Panc1 (cell line): ENCODE measurements around the gene KISS1R. TPM values are rescaled to one million over a fixed set of nuclear protein-coding genes. Genes with fewer than 3 reads are reported as not detected.

Experiments
- ATAC-seq: fragments of 200-7000 bp; cut with Tn5 transposase; 2 replicates; pipeline ENCODE4 v1.9.1; 2020; ENCODE audit warnings: mild to moderate bottlenecking, moderate library complexity
- BruUV-seq: library from RNA; stranded (reverse); fragments of 400-500 nt; replicated peaks from 2 replicates; lab custom pipeline; 2021; lab: Mats Ljungman, UMichigan
- CTCF ChIA-PET: fragments of 300-600 bp; sonication (Branson Sonifier 250); formaldehyde crosslinking; loops from one replicate; lab custom pipeline; 2022; ENCODE audit warnings: antibody characterized with exemption; lab: Charles Lee
- POLR2A ChIA-PET: fragments of 300-600 bp; sonication (Branson Sonifier 250); formaldehyde crosslinking; loops from one replicate; lab custom pipeline; 2022; ENCODE audit warnings: antibody characterized with exemption; lab: Charles Lee
- DNase-seq: peaks from one replicate; pipeline ENCODE4 v3.0.0-alpha.2; 2010; ENCODE audit warnings: low read depth, low spot score
- H3K27ac ChIP-seq: 2 replicates; pipeline ENCODE4 v1.5.1; 2011; ENCODE audit warnings: mild to moderate bottlenecking, low read length, inconsistent platforms
- H3K27me3 ChIP-seq: fragments of 200-500 bp; sonication (Bioruptor generic); 2 replicates; pipeline ENCODE4 v1.6.0; 2014; ENCODE audit warnings: low read length, inconsistent platforms; ENCODE audit not compliant: control insufficient read depth, insufficient read depth
- H3K36me3 ChIP-seq: fragments of 200-500 bp; sonication (Bioruptor generic); 2 replicates; pipeline ENCODE4 v1.5.1; 2014; ENCODE audit warnings: inconsistent platforms, mild to moderate bottlenecking, low read length, moderate library complexity; ENCODE audit not compliant: control insufficient read depth, insufficient read depth
- H3K4me1 ChIP-seq: 2 replicates; pipeline ENCODE4 v1.5.1; 2011; ENCODE audit warnings: inconsistent platforms, mild to moderate bottlenecking, low read length, moderate library complexity; ENCODE audit not compliant: control insufficient read depth, insufficient read depth
- H3K4me3 ChIP-seq, 2 experiments: 2 replicates each; pipeline ENCODE4 v1.5.1; 2011 to 2012; ENCODE audit warnings: low read depth in 2 of 2, low read length in 2 of 2, mild to moderate bottlenecking in 2 of 2, inconsistent platforms in 1 of 2, moderate library complexity in 1 of 2
- H3K9me3 ChIP-seq: fragments of 200-500 bp; sonication (Bioruptor generic); 2 replicates; pipeline ENCODE4 v1.5.1; 2014; ENCODE audit warnings: low read depth, mild to moderate bottlenecking, inconsistent platforms, low read length, moderate library complexity; ENCODE audit not compliant: control insufficient read depth, insufficient read depth
- POLR2AphosphoS5 ChIP-seq: IDR thresholded peaks from 2 replicates; pipeline ENCODE4 v1.6.1; 2012; ENCODE audit warnings: mild to moderate bottlenecking, low read depth, low read length, moderate library complexity
- REST ChIP-seq, 2 experiments: IDR thresholded peaks; 2 replicates each; pipeline ENCODE4 v1.6.1; 2011 to 2012; ENCODE audit warnings: low read depth in 2 of 2, control low read depth in 1 of 2, low read length in 1 of 2, mild to moderate bottlenecking in 1 of 2, moderate library complexity in 1 of 2; ENCODE audit not compliant: insufficient read depth in 1 of 2
- SIN3A ChIP-seq: IDR thresholded peaks from 2 replicates; pipeline ENCODE4 v1.6.1; 2012; ENCODE audit warnings: low read depth, mild to moderate bottlenecking, low read length, moderate library complexity, borderline replicate concordance; ENCODE audit not compliant: insufficient read depth
- TCF7L2 ChIP-seq: IDR thresholded peaks from 2 replicates; pipeline ENCODE4 v1.6.1; 2011; ENCODE audit warnings: mild to moderate bottlenecking, low read depth, low read length, inconsistent platforms
- in situ Hi-C: cut with HindIII; loops from 2 replicates; pipeline ENCODE4 v1.10.0; 2016; ENCODE audit warnings: low sequenced_read_pairs, low pct_unique_long_range_greater_than_20kb
- intact Hi-C: fragments of 100-400 bp; cut with micrococcal nuclease; formaldehyde crosslinking; loops from one replicate; pipeline ENCODE4 v1.10.0; 2022; ENCODE audit not compliant: unreplicated experiment
- total RNA-seq: library from RNA; stranded (reverse); gene quantifications from one replicate; pipeline ENCODE4 v1.2.1, GENCODE V29; 2021; ENCODE audit not compliant: unreplicated experiment
- TF ChIP-seq, protein P1 (sequence below): fragments of 450-650 bp; IDR thresholded peaks from 2 replicates; pipeline ENCODE4 v1.5.1; 2017; ENCODE audit warnings: mild to moderate bottlenecking

Gene KISS1R
- total RNA-seq, 1 experiment from 2014 or later: 0.92 TPM

DNA sequence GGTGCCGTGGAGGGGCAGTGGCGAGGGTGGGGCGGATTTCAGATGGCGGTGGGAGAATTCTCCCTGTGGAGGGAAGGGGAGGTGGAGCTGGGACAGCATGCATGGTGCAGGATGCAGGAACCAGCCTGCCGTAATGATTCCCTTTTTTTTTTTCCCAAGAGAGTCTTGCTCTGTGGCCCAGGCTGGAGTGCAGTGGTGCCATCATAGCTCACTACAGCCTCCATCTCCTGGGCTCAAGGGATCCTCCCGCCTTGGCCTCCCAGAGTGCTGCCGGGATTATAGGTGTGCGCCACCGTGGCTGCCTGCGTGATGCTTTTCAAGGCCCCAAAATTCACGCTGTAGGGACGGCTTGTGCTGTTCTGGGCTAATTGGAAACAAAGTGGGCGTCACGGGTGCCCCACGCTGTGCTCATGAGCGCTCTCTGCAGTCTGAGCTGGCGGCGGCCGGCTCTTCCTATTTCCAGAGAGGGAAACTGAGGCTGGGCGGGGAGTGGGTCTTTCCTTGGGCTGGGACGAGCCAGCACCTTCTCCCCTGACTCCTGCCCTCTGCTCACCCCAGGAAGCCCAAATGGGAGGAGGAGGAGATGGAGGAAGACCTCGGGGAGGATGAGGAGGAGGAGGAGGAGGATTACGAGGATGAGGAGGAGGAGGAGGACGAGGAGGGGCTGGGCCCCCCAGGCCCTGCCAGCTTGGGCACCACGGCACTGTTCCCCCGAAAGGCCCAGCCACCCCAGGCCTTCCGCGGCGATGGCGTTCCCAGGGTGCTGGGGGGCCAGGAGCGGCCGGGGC lies 14.9 kb downstream of the KISS1R start:
- H3K27me3 ChIP-seq: no peaks in the 10 kb centered on the region
- no peak overlapping the region for H3K4me3 ChIP-seq
- no peak overlapping the region for H3K27ac ChIP-seq
- intact Hi-C loops (no loop called here), in situ Hi-C loops (no loop called here)
- TF ChIP-seq REST (IDR thresholded peaks at IDR 0.05; ENCODE audit: insufficient read depth in 1 of 2, low read depth in 2 of 2, low read length in 1 of 2) (no peak), SIN3A (no peak), POLR2AphosphoS5 (no peak)
- TF ChIP-seq, protein P1, sequence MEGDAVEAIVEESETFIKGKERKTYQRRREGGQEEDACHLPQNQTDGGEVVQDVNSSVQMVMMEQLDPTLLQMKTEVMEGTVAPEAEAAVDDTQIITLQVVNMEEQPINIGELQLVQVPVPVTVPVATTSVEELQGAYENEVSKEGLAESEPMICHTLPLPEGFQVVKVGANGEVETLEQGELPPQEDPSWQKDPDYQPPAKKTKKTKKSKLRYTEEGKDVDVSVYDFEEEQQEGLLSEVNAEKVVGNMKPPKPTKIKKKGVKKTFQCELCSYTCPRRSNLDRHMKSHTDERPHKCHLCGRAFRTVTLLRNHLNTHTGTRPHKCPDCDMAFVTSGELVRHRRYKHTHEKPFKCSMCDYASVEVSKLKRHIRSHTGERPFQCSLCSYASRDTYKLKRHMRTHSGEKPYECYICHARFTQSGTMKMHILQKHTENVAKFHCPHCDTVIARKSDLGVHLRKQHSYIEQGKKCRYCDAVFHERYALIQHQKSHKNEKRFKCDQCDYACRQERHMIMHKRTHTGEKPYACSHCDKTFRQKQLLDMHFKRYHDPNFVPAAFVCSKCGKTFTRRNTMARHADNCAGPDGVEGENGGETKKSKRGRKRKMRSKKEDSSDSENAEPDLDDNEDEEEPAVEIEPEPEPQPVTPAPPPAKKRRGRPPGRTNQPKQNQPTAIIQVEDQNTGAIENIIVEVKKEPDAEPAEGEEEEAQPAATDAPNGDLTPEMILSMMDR: no peak
- CTCF ChIA-PET: no interaction called here
- DNase-seq (no peak), ATAC-seq (no peak)
- BruUV-seq: no TSS peak
- POLR2A ChIA-PET: no interaction called here
- no peaks in the 10 kb centered on the region for H3K36me3 ChIP-seq
- peaks cover 23% of the 10 kb centered on the region for H3K4me1 ChIP-seq
- H3K9me3 ChIP-seq: no peaks in the 10 kb centered on the region

DNA sequence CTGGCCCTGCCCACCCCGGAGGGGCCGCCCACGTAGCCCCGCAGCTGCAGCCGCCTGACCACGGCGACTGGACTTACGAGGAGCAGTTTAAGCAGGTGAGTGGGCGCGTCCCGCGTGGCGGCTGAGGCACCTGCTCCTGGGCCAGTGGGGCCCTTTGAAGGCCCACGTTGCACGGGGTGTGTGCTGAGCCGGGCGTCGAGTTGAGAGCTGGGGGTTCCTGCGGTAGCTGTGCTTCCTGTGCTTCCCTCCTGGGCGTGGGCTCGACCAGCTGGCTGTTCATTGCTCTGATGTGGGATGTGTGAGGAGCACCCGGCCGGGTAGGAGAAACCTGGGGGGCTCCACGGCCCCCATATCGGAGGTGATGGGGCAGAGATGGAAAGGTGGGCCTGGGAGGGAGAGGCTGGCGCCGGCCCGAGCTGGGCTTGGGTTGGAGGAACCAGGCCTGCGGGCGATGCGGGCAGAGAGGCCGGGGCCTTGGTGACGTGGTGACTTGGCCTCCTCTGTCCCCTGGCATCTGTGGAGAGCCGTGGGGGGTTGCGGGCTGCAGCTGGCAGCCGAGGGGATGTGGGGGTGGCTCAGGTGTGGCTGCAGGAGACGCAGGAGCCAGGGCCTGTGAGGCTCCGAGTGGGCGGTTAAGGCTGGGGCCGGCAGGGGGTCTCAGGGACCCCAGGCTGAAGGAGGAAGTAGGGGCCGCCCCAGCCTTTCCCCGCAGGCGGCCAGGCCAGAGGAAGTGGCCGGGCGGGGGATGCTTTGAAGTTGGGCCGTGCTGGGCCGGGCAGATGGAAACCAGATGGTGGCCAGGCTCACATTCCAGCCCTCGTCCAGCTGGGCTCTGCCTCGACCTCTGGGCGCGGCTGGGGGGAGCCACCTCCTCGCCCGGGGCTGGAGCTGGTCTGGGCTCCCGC lies 15.8 kb downstream of the KISS1R start:
- ATAC-seq: peak; percentile 69
- ChIA-PET CTCF (no interaction called here), POLR2A (no interaction called here)
- Histone ChIP-seq H3K27me3 (no peaks in the 10 kb centered on the region), H3K4me3 (no peak overlapping the region), H3K4me1 (peaks cover 23% of the 10 kb centered on the region), H3K9me3 (no peaks in the 10 kb centered on the region), H3K36me3 (no peaks in the 10 kb centered on the region), H3K27ac (no peak overlapping the region)
- BruUV-seq: no TSS peak
- TF ChIP-seq, protein P1: no peak
- peak; percentile 89 for TF ChIP-seq TCF7L2
- DNase-seq: no peak
- in situ Hi-C loops: no loop called here
- intact Hi-C loops: no loop called here
